GM12878 (cell line): Measurements from ENCODE around the gene OR13A1. TPM values are rescaled to one million over a fixed set of nuclear protein-coding genes. Genes with fewer than 3 reads are reported as not detected.

Experiments used
- ATAC-seq: fragments of 200-7000 bp; cut with Tn5 transposase; 3 replicates; pipeline ENCODE4 v1.9.1; 2020; ENCODE audit warnings: mild to moderate bottlenecking, moderate library complexity
- BruUV-seq: library from RNA; stranded (reverse); fragments of 400-500 nt; replicated peaks from 2 replicates; lab custom pipeline; 2021; lab: Mats Ljungman, UMichigan
- CTCF ChIA-PET: fragments of 300-600 bp; sonication (Branson Sonifier 250); formaldehyde crosslinking; extraction: SDS; loops from one replicate; lab custom pipeline; 2021; ENCODE audit warnings: inconsistent platforms; lab: Yijun Ruan, JAX
- POLR2A ChIA-PET: fragments of 350-600 bp; formaldehyde crosslinking; extraction: SDS; loops from one replicate; lab custom pipeline; 2021; ENCODE audit warnings: inconsistent platforms; lab: Charles Lee
- RAD21 ChIA-PET: fragments of 300-600 bp; sonication (Branson Sonifier 250); formaldehyde crosslinking; loops from one replicate; lab custom pipeline; 2023; ENCODE audit warnings: antibody characterized with exemption; ENCODE audit not compliant: unreplicated experiment; lab: Charles Lee
- SMC1A ChIA-PET: fragments of 300-600 bp; sonication (Branson Sonifier 250); formaldehyde crosslinking; loops from one replicate; lab custom pipeline; 2023; ENCODE audit not compliant: unreplicated experiment, uncharacterized antibody; lab: Charles Lee
- DNase-seq: peaks from one replicate; pipeline ENCODE4 v3.0.0-alpha.2; 2011; ENCODE audit warnings: low read depth, low spot score
- FAIRE-seq: peaks from 3 replicates; lab custom pipeline; 2011; peaks lifted over from hg19 to GRCh38; lab: Jason Lieb, UNC
- H2AFZ ChIP-seq: 2 replicates; pipeline ENCODE4 v1.6.0; 2011; ENCODE audit warnings: low read depth, low read length, control low read depth; ENCODE audit not compliant: control insufficient read depth
- H3K27ac ChIP-seq: 2 replicates; pipeline ENCODE4 v1.5.1; 2011; ENCODE audit warnings: control low read depth; ENCODE audit not compliant: control insufficient read depth, insufficient read depth
- H3K27me3 ChIP-seq, 2 experiments: replicated peaks in 1 of 2; 2 replicates each; pipeline versions ENCODE4 v1.6.0 to v1.6.1; 2011; ENCODE audit warnings: low read length in 1 of 2; ENCODE audit not compliant: control insufficient read depth in 2 of 2, insufficient read depth in 2 of 2
- H3K36me3 ChIP-seq, 2 experiments: 2 replicates each; pipeline ENCODE4 v1.5.1; 2011; ENCODE audit warnings: low read length in 1 of 2; ENCODE audit not compliant: control insufficient read depth in 2 of 2, insufficient read depth in 2 of 2
- H3K4me1 ChIP-seq: 2 replicates; pipeline ENCODE4 v1.6.1; 2011; ENCODE audit warnings: mild to moderate bottlenecking, low read length, moderate library complexity, mixed read lengths; ENCODE audit not compliant: control insufficient read depth, insufficient read depth
- H3K4me2 ChIP-seq: 2 replicates; pipeline ENCODE4 v1.6.0; 2011; ENCODE audit warnings: control low read depth; ENCODE audit not compliant: control insufficient read depth, insufficient read depth
- H3K4me3 ChIP-seq: fragments of 200-600 bp; sonication (generic); 2 replicates; pipeline ENCODE4 v1.5.1; 2016
- H3K79me2 ChIP-seq: 2 replicates; pipeline ENCODE4 v1.6.0; 2011; ENCODE audit warnings: low read length; ENCODE audit not compliant: control insufficient read depth, insufficient read depth
- H3K9ac ChIP-seq: 2 replicates; pipeline ENCODE4 v1.8.0; 2011; ENCODE audit warnings: low read length, control low read depth, mixed read lengths; ENCODE audit not compliant: control insufficient read depth, insufficient read depth
- H3K9me3 ChIP-seq: replicated peaks from 3 replicates; pipeline ENCODE4 v1.5.1; 2011; ENCODE audit warnings: mild to moderate bottlenecking, low read length; ENCODE audit not compliant: control insufficient read depth, insufficient read depth
- H4K20me1 ChIP-seq: 2 replicates; pipeline ENCODE4 v1.6.0; 2011; ENCODE audit not compliant: control insufficient read depth, insufficient read depth
- BCL11A ChIP-seq: IDR thresholded peaks from 2 replicates; pipeline ENCODE4 v1.6.1; 2011; ENCODE audit warnings: low read depth, low read length
- ETV6 ChIP-seq, 2 experiments: fragments of 450-650 bp in 1 of 2; IDR thresholded peaks in 1 of 2; conservative IDR thresholded peaks in 1 of 2; 2 replicates each; pipeline ENCODE4 v1.6.1; 2014; ENCODE audit warnings: antibody characterized with exemption in 1 of 2, borderline replicate concordance in 1 of 2, low read depth in 1 of 2, mild to moderate bottlenecking in 1 of 2, moderate library complexity in 1 of 2
- EZH2 ChIP-seq: IDR thresholded peaks from 2 replicates; pipeline ENCODE4 v1.6.1; 2012; ENCODE audit warnings: low read depth, mild to moderate bottlenecking, control low read depth, inconsistent platforms, low read length, borderline replicate concordance; ENCODE audit not compliant: control insufficient read depth
- MTA2 ChIP-seq: fragments of 450-650 bp; IDR thresholded peaks from 2 replicates; pipeline ENCODE4 v1.6.1; 2016; ENCODE audit warnings: low read depth, mild to moderate bottlenecking, moderate library complexity
- MYB ChIP-seq: fragments of 150-350 bp; IDR thresholded peaks from 2 replicates; pipeline ENCODE4 v1.6.1; 2014; ENCODE audit warnings: mild to moderate bottlenecking, low read depth, low read length, borderline replicate concordance
- SMAD1 ChIP-seq: fragments of 450-650 bp; IDR thresholded peaks from 2 replicates; pipeline ENCODE4 v1.6.1; 2018; ENCODE audit warnings: mild to moderate bottlenecking, low read depth; ENCODE audit not compliant: partially characterized antibody
- SPI1 ChIP-seq: IDR thresholded peaks from 2 replicates; pipeline ENCODE4 v1.6.1; 2011; ENCODE audit warnings: low read depth, mild to moderate bottlenecking, low read length, moderate library complexity, borderline replicate concordance; ENCODE audit not compliant: insufficient read depth
- ZNF24 ChIP-seq: fragments of 450-650 bp; IDR thresholded peaks from 2 replicates; pipeline ENCODE4 v1.6.1; 2017; ENCODE audit warnings: antibody characterized with exemption, mild to moderate bottlenecking
- WGBS: methylation state at CpG from one replicate; pipeline ENCODE4 v1.1.6; 2016; ENCODE audit warnings: low lambda C conversion rate; ENCODE audit not compliant: insufficient replicate concordance, insufficient coverage; ENCODE audit errors: missing lambda C conversion rate; 5-methylcytosine and 5-hydroxymethylcytosine counted together
- in situ Hi-C: fragments of 300-500 bp; cut with MboI; formaldehyde crosslinking; loops from 9 replicates; pipeline ENCODE4 v1.14.3; 2018; ENCODE audit warnings: mixed read lengths
- intact Hi-C: fragments of 100-400 bp; cut with micrococcal nuclease; formaldehyde crosslinking; loops from one replicate; pipeline ENCODE4 v1.14.2; 2022; ENCODE audit not compliant: unreplicated experiment
- polyA plus RNA-seq, 11 experiments: library from polyadenylated mRNA; depleted of rRNA in 4 of 11; unstranded in 6 of 11; stranded (reverse) in 5 of 11; fragments of >200 nt; fragmentation: Nextera tagmentation in 4 of 11; fragmentation: Illumina TruSeq in 1 of 11; extraction: Ambion mirVana in 4 of 11; extraction: Trizol in 1 of 11; gene quantifications; 1 replicate in 1 of 11; 2 replicates in 10 of 11; pipeline versions ENCODE4 v1.2.1 to v1.2.3, GENCODE V29; 2011 to 2016; ENCODE audit warnings: inconsistent platforms in 2 of 11, missing spikeins in 2 of 11, low read depth in 1 of 11
- total RNA-seq, 4 experiments: library from RNA; depleted of rRNA in 3 of 4; stranded (reverse); fragments of >200 nt in 3 of 4; fragmentation: Illumina TruSeq in 1 of 4; extraction: Trizol in 1 of 4; gene quantifications; 2 replicates each; pipeline versions ENCODE4 v1.2.1 to v1.2.3, GENCODE V29; 2013 to 2021
- TF ChIP-seq, protein P1 (sequence below): IDR thresholded peaks from 2 replicates; pipeline ENCODE4 v1.6.1; 2012; ENCODE audit warnings: low read depth, low read length, improper control_type of control experiment

OR13A1 gene
- total and polyA plus RNA-seq, 10 of the 15 experiments (the other 5 are each of a cell fraction or from before 2014, with no cell fraction given), result 0.14 to 0.56 (median 0.27) TPM; not detected in 1

DNA sequence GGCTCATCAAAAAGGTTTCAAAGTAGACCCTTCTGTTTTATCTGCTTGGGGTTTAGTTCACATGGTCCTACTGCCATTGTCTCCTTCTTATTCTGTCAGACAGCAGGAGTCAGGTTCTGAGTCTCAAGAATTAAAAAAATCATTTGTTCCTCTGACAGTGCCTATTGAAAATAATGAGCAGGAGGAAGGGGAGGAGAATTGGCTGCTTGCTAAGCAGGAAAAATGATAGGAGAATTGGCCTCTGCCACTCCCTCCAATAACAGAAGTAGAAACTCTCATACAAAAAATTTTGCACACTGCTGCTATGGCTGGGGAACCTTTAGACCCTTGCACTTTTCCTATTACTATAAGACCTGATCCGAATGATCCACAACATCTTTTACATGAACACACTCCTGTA lies 35.7 kb downstream of the OR13A1 start:
- H3K4me1 ChIP-seq, result no peaks in the 10 kb centered on the region
- CTCF ChIA-PET, result no interaction called here
- ATAC-seq, result no peak
- H3K9me3 ChIP-seq, result no peaks in the 10 kb centered on the region
- no peaks in the 10 kb centered on the region for H3K79me2 ChIP-seq
- TF ChIP-seq SMAD1 (no peak), MTA2 (no peak), MYB (no peak), SPI1 (no peak), ZNF24 (no peak), ETV6 (conservative IDR thresholded peaks at IDR 0.05 in 1 of 2, IDR thresholded peaks at IDR 0.05 in 1 of 2; ENCODE audit: borderline replicate concordance in 1 of 2, low read depth in 1 of 2) (no peak), EZH2 (no peak), BCL11A (no peak)
- TF ChIP-seq, protein P1, sequence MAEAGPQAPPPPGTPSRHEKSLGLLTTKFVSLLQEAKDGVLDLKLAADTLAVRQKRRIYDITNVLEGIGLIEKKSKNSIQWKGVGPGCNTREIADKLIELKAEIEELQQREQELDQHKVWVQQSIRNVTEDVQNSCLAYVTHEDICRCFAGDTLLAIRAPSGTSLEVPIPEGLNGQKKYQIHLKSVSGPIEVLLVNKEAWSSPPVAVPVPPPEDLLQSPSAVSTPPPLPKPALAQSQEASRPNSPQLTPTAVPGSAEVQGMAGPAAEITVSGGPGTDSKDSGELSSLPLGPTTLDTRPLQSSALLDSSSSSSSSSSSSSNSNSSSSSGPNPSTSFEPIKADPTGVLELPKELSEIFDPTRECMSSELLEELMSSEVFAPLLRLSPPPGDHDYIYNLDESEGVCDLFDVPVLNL, result no peak
- H2AFZ ChIP-seq, result no peak overlapping the region
- no peak overlapping the region for H3K27ac ChIP-seq
- BruUV-seq, result no TSS peak
- WGBS, result 68% methylated on average over 1 of the region's 1 CpG
- POLR2A ChIA-PET, result no interaction called here
- H3K36me3 ChIP-seq, result no peaks in the 10 kb centered on the region
- DNase-seq, result no peak
- RAD21 ChIA-PET, result no interaction called here
- FAIRE-seq, result no peak
- H4K20me1 ChIP-seq, result no peaks in the 10 kb centered on the region
- H3K4me2 ChIP-seq, result no peak overlapping the region
- no peaks in the 10 kb centered on the region; a peak in 2 of 4 replicates for H3K27me3 ChIP-seq
- intact Hi-C loops, result no loop called here
- SMC1A ChIA-PET, result no interaction called here
- in situ Hi-C loops, result no loop called here
- H3K9ac ChIP-seq, result no peak overlapping the region
- no peak overlapping the region for H3K4me3 ChIP-seq
